ENCODE data around the gene SP9.

SP9 gene

GRCh38 chr2:174334781-174335251 is at the start of gene SP9:
SP9 (plus strand) TSS chr2:174334954; CDS start chr2:174335093, 139 bp downstream.
- peak; percentile 31 for DNase-seq (ENCODE audit: low read depth in 2 of 2)

GRCh38 chr2:174286172-174286571 is 48.6 kb upstream of the SP9 start:
- no peak for DNase-seq (ENCODE audit: low read depth in 2 of 2)

GRCh38 chr2:174292908-174293307 is 41.8 kb upstream of the SP9 start:
- DNase-seq (ENCODE audit: low read depth in 2 of 2): no peak

- DNase-seq (ENCODE audit: low read depth in 2 of 2): no peak
These were observed 34.6 kb upstream of the SP9 start for GRCh38 chr2:174300114-174300513.

GRCh38 chr2:174312581-174313234 is 22.0 kb upstream of the SP9 start:
- DNase-seq (ENCODE audit: low read depth in 2 of 2): no peak

GRCh38 chr2:174322149-174322548 is 12.6 kb upstream of the SP9 start:
- no peak for DNase-seq (ENCODE audit: low read depth in 2 of 2)

GRCh38 chr2:174322746-174323145 is 12.0 kb upstream of the SP9 start:
- peak; percentile 58 to 61 for DNase-seq (ENCODE audit: low read depth in 2 of 2)

- DNase-seq (ENCODE audit: low read depth in 2 of 2): no peak
These were observed 10.2 kb upstream of the SP9 start for GRCh38 chr2:174324530-174324929.

- no peak for DNase-seq (ENCODE audit: low read depth in 2 of 2)
These were observed 9.2 kb upstream of the SP9 start for GRCh38 chr2:174325373-174326160.

- no peak for DNase-seq (ENCODE audit: low read depth in 2 of 2)
These were observed 8.4 kb upstream of the SP9 start for GRCh38 chr2:174326161-174327020.

GRCh38 chr2:174327021-174327840 is 7.5 kb upstream of the SP9 start:
- no peak for DNase-seq (ENCODE audit: low read depth in 2 of 2)

GRCh38 chr2:174327841-174328113 is 7.0 kb upstream of the SP9 start:
- DNase-seq (ENCODE audit: low read depth in 2 of 2): no peak

- DNase-seq (ENCODE audit: low read depth in 2 of 2): no peak
These were observed 6.4 kb upstream of the SP9 start for GRCh38 chr2:174328114-174328960.

- no peak for DNase-seq (ENCODE audit: low read depth in 2 of 2)
These were observed 5.6 kb upstream of the SP9 start for GRCh38 chr2:174328961-174329715.

GRCh38 chr2:174330945-174331594 is 3.7 kb upstream of the SP9 start:
- no peak for DNase-seq (ENCODE audit: low read depth in 2 of 2)

- DNase-seq (ENCODE audit: low read depth in 2 of 2): no peak
These were observed 3.0 kb upstream of the SP9 start for GRCh38 chr2:174331595-174332216.

- DNase-seq (ENCODE audit: low read depth in 2 of 2): no peak
These were observed 2.4 kb upstream of the SP9 start for GRCh38 chr2:174332217-174332963.

GRCh38 chr2:174333017-174333371 is 1.8 kb upstream of the SP9 start:
- no peak for DNase-seq (ENCODE audit: low read depth in 2 of 2)

Measured in fibroblast of skin of left quadriceps (primary cell).